T-cell (primary cell): ENCODE data around the gene XPO5. TPM values are rescaled to one million over a fixed set of nuclear protein-coding genes. Genes with fewer than 3 reads are reported as not detected.

Experiments used
- ATAC-seq, 4 experiments: fragments of 200-7000 bp in 3 of 4; fragments of 150-1000 bp in 1 of 4; cut with Tn5 transposase; replicated peaks in 1 of 4; 1 replicate in 3 of 4; 2 replicates in 1 of 4; pipeline ENCODE4 v1.10.0; 2021; ENCODE audit warnings: moderate library complexity in 3 of 4, mild to moderate bottlenecking in 2 of 4, moderate number of reproducible peaks in 1 of 4
- CTCF ChIA-PET, 2 donors: fragments of 300-600 bp; sonication (Branson Sonifier 250); formaldehyde crosslinking; loops; one replicate each; lab custom pipeline; 2022; ENCODE audit warnings: antibody characterized with exemption in 2 of 2; lab: Charles Lee
- POLR2A ChIA-PET, 2 donors: fragments of 300-600 bp; sonication (Branson Sonifier 250); formaldehyde crosslinking; loops; one replicate each; lab custom pipeline; 2022; ENCODE audit warnings: antibody characterized with exemption in 2 of 2; lab: Charles Lee
- DNase-seq, 35 experiments: peaks; one replicate each; pipeline versions ENCODE4 v3.0.0 to v3.0.0-alpha.2; 2013 to 2023
- H3K27ac ChIP-seq: one replicate; pipeline ENCODE4 v1.5.1; 2013; ENCODE audit warnings: low read length
- H3K27me3 ChIP-seq, 2 experiments: replicated peaks in 1 of 2; 1 replicate in 1 of 2; 2 replicates in 1 of 2; pipeline versions ENCODE4 v1.6.1 to v1.7.0; 2013; ENCODE audit warnings: low read length in 1 of 2, mixed read lengths in 1 of 2; ENCODE audit not compliant: control insufficient read depth in 2 of 2, insufficient read depth in 2 of 2; ENCODE audit errors: extremely low read depth in 1 of 2
- H3K36me3 ChIP-seq, 2 donors: 1 replicate in 1 of 2; 2 replicates in 1 of 2; pipeline versions ENCODE4 v1.6.1 to v1.7.0; 2013; ENCODE audit warnings: low read length in 1 of 2; ENCODE audit not compliant: control insufficient read depth in 2 of 2, insufficient read depth in 1 of 2; ENCODE audit errors: extremely low read depth in 1 of 2
- H3K4me1 ChIP-seq, 2 experiments: 1 replicate in 1 of 2; 2 replicates in 1 of 2; pipeline versions ENCODE4 v1.6.1 to v1.7.0; 2013; ENCODE audit warnings: low read length in 2 of 2, mixed read lengths in 1 of 2; ENCODE audit not compliant: insufficient read depth in 2 of 2, control insufficient read depth in 1 of 2; ENCODE audit errors: extremely low read depth in 1 of 2
- H3K4me3 ChIP-seq, 2 donors: 1 replicate in 1 of 2; 2 replicates in 1 of 2; pipeline versions ENCODE4 v1.5.1 to v1.7.0; 2013; ENCODE audit warnings: mild to moderate bottlenecking in 2 of 2, low read length in 1 of 2, moderate library complexity in 1 of 2; ENCODE audit not compliant: control insufficient read depth in 1 of 2; ENCODE audit errors: extremely low read depth in 1 of 2
- H3K9me3 ChIP-seq: 2 replicates; pipeline ENCODE4 v1.7.0; 2013
- H3K27ac Mint-ChIP-seq, 2 donors: one replicate each; pipeline ENCODE4 v1.8.0; 2020 to 2021; ENCODE audit warnings: mild to moderate bottlenecking in 2 of 2, mixed read lengths in 2 of 2
- H3K27me3 Mint-ChIP-seq, 2 donors: one replicate each; pipeline ENCODE4 v1.8.0; 2021 to 2022; ENCODE audit warnings: mixed read lengths in 2 of 2
- H3K36me3 Mint-ChIP-seq: one replicate; pipeline ENCODE4 v1.8.0; 2021; ENCODE audit warnings: mixed read lengths
- H3K4me1 Mint-ChIP-seq, 3 donors: one replicate each; pipeline ENCODE4 v1.8.0; 2020 to 2022; ENCODE audit warnings: mixed read lengths in 3 of 3, mild to moderate bottlenecking in 1 of 3
- H3K4me3 Mint-ChIP-seq, 3 donors: one replicate each; pipeline ENCODE4 v1.8.0; 2020 to 2022; ENCODE audit warnings: mild to moderate bottlenecking in 3 of 3, mixed read lengths in 3 of 3, moderate library complexity in 3 of 3
- H3K9me3 Mint-ChIP-seq, 3 donors: one replicate each; pipeline ENCODE4 v1.8.0; 2020 to 2022; ENCODE audit warnings: mixed read lengths in 3 of 3
- WGBS: methylation state at CpG from one replicate; pipeline ENCODE4 v1.1.5; 2013; ENCODE audit warnings: missing lambda C conversion rate; ENCODE audit not compliant: insufficient coverage; 5-methylcytosine and 5-hydroxymethylcytosine counted together
- total RNA-seq, 35 experiments: library from RNA in 6 of 35; stranded (reverse) in 6 of 35; fragments of 120-200 nt in 1 of 35; gene quantifications; one replicate each; pipeline versions ENCODE4 v1.2.1 to v1.2.4 and lab custom pipeline; 2013 to 2026

Gene XPO5
- total RNA-seq: 10 to 100 TPM; 48.2 to 51.4 (median 50.3) TPM
- 28.0 TPM for total RNA-seq (2013)
- 32.6 to 262 (median 67.7) reads per million in 29 experiments for total RNA-seq (lab: John Stamatoyannopoulos, UW)

GRCh38 chr6:43575772-43576551 lies at the start of gene XPO5, which contains the start of gene POLH:
TSS of gene XPO5 (minus strand) at chr6:43576038. CDS start at chr6:43575864, 174 bp downstream.
TSS of gene POLH (plus strand) at chr6:43576185. CDS start at chr6:43582320, 6,135 bp downstream.
- DNase-seq (peak; percentile 79 to 97 (median 87)), ATAC-seq (peak; percentile 96 to 97 (median 96))
- peak within 1 kb of the TSS; percentile 70 for H3K27ac ChIP-seq
- Mint-ChIP-seq H3K9me3 (no peaks in the 10 kb centered on the region), H3K27me3 (no peaks in the 10 kb centered on the region), H3K27ac (peak within 1 kb of the TSS; percentile 88 to 89), H3K36me3 (peaks cover 16% of the 10 kb centered on the region), H3K4me1 (peaks cover 36 to 47% (median 39%) of the 10 kb centered on the region in 3 donors), H3K4me3 (peak within 1 kb of the TSS; percentile 93 to 95 (median 94))
- WGBS: under 1% methylated on average over 68 of the region's 76 CpGs
- peaks cover 9 to 22% of the 10 kb centered on the region in 2 experiments for H3K4me1 ChIP-seq
- peaks cover 0 to 16% of the 10 kb centered on the region in 2 donors for H3K36me3 ChIP-seq
- H3K27me3 ChIP-seq: no peaks in the 10 kb centered on the region
- H3K9me3 ChIP-seq: no peaks in the 10 kb centered on the region
- ChIA-PET POLR2A (interaction anchor here in 1 of 2 donors (0.6 kb wide), 2 partner anchors 70 to 1359 kb away, joined by 3 to 4 read pairs; no protein-coding TSS in a partner anchor), CTCF (no interaction called here)
- H3K4me3 ChIP-seq: peak within 1 kb of the TSS; percentile 73 to 86

- Mint-ChIP-seq H3K36me3 (peaks cover 36% of the 10 kb centered on the region), H3K4me3 (no peak overlapping the region), H3K27me3 (no peaks in the 10 kb centered on the region), H3K27ac (no peak overlapping the region), H3K9me3 (no peaks in the 10 kb centered on the region), H3K4me1 (peaks cover 29 to 39% (median 34%) of the 10 kb centered on the region in 3 donors)
- Histone ChIP-seq H3K36me3 (peaks cover 38 to 51% of the 10 kb centered on the region in 2 donors), H3K4me3 (no peak overlapping the region), H3K4me1 (peaks cover 9 to 30% of the 10 kb centered on the region in 2 experiments), H3K27ac (no peak overlapping the region), H3K27me3 (no peaks in the 10 kb centered on the region), H3K9me3 (no peaks in the 10 kb centered on the region)
- 97% methylated on average over 11 of the region's 16 CpGs for WGBS
- no peak for ATAC-seq
- no peak for DNase-seq
- CTCF ChIA-PET: no interaction called here
- POLR2A ChIA-PET: no interaction called here
Measured at GRCh38 chr6:43625393-43625992, 49.7 kb upstream of the XPO5 start.

DNA sequence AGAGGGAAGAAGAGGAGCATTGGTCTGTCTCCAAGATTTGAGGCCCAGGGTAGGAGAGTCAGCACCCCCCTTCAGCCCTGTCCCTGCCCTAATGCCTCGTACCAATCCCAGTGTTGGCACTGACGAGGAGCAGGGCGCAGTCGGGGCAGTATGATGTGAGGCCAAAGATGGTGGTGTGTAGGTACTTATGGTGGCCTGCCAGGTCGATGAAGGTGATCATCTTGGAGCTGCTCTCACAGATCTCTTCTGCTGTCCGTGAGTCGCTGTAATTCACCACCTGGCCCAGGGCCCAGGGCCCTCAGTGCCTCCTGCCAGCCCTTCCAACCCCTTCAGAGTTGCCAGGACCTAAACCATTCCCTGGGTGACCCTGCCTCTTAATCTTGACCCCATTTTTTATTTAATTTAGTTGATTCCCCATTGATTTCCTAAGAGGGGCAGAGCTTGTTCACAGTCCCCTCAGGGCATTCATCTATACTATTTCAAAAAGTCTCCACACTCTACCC lies 49.0 kb upstream of the XPO5 start:
- POLR2A ChIA-PET: no interaction called here
- no peak for ATAC-seq

DNA sequence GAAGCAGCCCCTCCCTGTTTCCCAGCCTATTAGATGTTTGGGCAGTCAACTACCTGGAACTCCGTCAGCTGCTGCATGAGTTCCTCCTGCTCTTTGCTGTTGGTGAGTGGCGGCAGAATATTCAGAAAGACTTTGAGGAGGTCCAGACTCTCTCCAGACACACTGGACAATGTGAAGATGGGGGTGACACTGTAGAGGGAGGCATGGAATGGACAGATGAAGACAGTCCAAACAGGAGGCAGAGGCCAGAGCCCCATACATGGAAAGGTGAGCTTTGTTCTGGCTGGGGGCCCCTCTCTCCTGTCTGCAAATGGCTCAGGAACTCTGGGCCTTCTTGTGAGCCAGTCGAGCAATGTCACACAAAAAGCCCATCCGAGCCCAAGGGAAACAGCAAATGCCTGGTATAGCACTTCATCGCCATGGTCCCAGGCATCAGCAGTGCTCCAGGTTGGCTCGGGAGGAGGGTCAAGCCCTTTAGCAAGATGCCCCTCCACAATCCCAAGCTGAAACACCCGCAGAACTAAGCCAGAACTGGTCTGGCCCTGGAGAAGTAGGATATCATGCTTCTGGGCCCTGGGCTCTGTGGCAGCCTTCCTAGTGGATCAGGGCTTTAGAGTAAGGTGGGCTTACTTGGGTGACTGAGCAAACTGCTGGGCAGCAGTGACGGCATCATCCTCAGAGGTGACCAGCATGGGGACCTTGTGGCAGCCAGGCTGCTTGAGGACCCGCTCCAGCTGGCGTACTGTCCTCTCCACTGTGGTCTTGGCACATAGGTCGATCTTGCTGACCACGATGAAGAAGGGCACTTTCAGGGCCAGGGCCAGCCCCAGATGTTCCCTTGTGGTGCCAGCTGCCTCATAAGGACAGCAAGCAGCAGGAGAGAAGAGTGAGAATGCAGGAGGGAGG lies 48.3 kb upstream of the XPO5 start:
- Mint-ChIP-seq H3K4me3 (no peak overlapping the region), H3K27me3 (no peaks in the 10 kb centered on the region), H3K27ac (peak overlapping the region; percentile 48 to 65), H3K9me3 (no peaks in the 10 kb centered on the region), H3K4me1 (peaks cover 20 to 27% (median 27%) of the 10 kb centered on the region in 3 donors), H3K36me3 (peaks cover 41% of the 10 kb centered on the region)
- H3K9me3 ChIP-seq: no peaks in the 10 kb centered on the region
- no peak overlapping the region for H3K4me3 ChIP-seq
- 96% methylated on average over 10 of the region's 12 CpGs for whole genome bisulfite sequencing
- peaks cover 6 to 19% of the 10 kb centered on the region in 2 experiments for H3K4me1 ChIP-seq
- ChIA-PET POLR2A (no interaction called here), CTCF (interaction anchor here in 1 of 2 donors (0.7 kb wide), 1 partner anchor 94 kb away, joined by 4 read pairs; no protein-coding TSS in a partner anchor)
- peaks cover 38 to 60% of the 10 kb centered on the region in 2 donors for H3K36me3 ChIP-seq
- DNase-seq: no peak
- H3K27ac ChIP-seq: no peak overlapping the region
- no peak for ATAC-seq
- H3K27me3 ChIP-seq: no peaks in the 10 kb centered on the region

More for the DNA sequence above, 49.0 kb upstream of the XPO5 start:
- Histone ChIP-seq H3K27ac (no peak overlapping the region), H3K4me3 (no peak overlapping the region), H3K27me3 (no peaks in the 10 kb centered on the region), H3K4me1 (peaks cover 6 to 24% of the 10 kb centered on the region in 2 experiments), H3K36me3 (peaks cover 38 to 58% of the 10 kb centered on the region in 2 donors), H3K9me3 (no peaks in the 10 kb centered on the region)
- no peaks in the 10 kb centered on the region for H3K9me3 Mint-ChIP-seq
- 100% methylated on average over 5 of the region's 7 CpGs for WGBS
- DNase-seq: no peak
- peaks cover 24 to 33% (median 29%) of the 10 kb centered on the region in 3 donors for H3K4me1 Mint-ChIP-seq
- CTCF ChIA-PET: no interaction called here
- H3K4me3 Mint-ChIP-seq: no peak overlapping the region
- H3K27me3 Mint-ChIP-seq: no peaks in the 10 kb centered on the region
- peaks cover 37% of the 10 kb centered on the region for H3K36me3 Mint-ChIP-seq
- peak overlapping the region in 1 of 2 donors; percentile 65 for H3K27ac Mint-ChIP-seq

DNA sequence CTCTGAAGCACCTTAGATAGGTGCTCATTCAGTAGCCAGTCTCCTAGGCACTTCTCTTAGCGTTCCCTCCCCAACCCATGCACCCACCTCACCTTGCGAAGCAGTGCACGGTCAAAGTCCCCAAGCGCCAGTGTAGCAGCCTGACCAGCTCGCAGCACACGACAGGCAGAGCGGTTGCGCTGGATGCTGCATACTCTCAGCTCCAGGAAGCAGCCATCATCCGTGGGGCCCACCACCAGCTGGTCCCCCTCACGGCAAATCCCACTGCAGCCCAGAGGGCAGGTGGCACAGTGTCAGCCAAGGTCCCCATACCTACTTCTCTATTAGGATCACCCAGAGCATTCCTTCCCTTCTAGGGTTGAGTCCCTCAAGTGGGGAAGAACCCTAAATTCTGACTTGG lies 46.7 kb upstream of the XPO5 start:
- Mint-ChIP-seq H3K9me3 (no peaks in the 10 kb centered on the region), H3K27me3 (no peaks in the 10 kb centered on the region), H3K4me1 (peaks cover 11 to 15% (median 13%) of the 10 kb centered on the region in 3 donors), H3K4me3 (no peak overlapping the region), H3K36me3 (peaks cover 41% of the 10 kb centered on the region), H3K27ac (no peak overlapping the region)
- Histone ChIP-seq H3K27ac (no peak overlapping the region), H3K36me3 (peaks cover 38 to 60% of the 10 kb centered on the region in 2 donors), H3K4me3 (no peak overlapping the region), H3K4me1 (peaks cover 3 to 8% of the 10 kb centered on the region in 2 experiments), H3K9me3 (no peaks in the 10 kb centered on the region), H3K27me3 (no peaks in the 10 kb centered on the region)
- ChIA-PET CTCF (no interaction called here), POLR2A (no interaction called here)
- 97% methylated on average over 10 of the region's 10 CpGs for WGBS
- ATAC-seq (no peak), DNase-seq (no peak)
